ENCODE data around the gene DTX1. TPM values are rescaled to one million over a fixed set of nuclear protein-coding genes. Genes with fewer than 3 reads are reported as not detected.

DTX1 gene
- total and polyA plus RNA-seq, 2 donors (not counting 3 experiments of a cell fraction or from before 2014, with no cell fraction given) = 0.06 to 0.22 TPM

- Histone ChIP-seq H3K79me2 (ENCODE audit: control insufficient read depth, insufficient read depth, low read length) (no peaks in the 10 kb centered on the region), H3K9me3 (replicated peaks; ENCODE audit: control insufficient read depth, insufficient read depth, low read length) (no peaks in the 10 kb centered on the region), H3K4me1 (ENCODE audit: control insufficient read depth, extremely low read depth, insufficient read depth, low read length) (no peaks in the 10 kb centered on the region), H3K27me3 (ENCODE audit: control insufficient read depth in 2 of 2, insufficient read depth in 2 of 2, low read length in 2 of 2) (no peaks in the 10 kb centered on the region), H3K4me2 (ENCODE audit: insufficient read depth, low read length) (no peak overlapping the region), H3K9ac (replicated peaks; ENCODE audit: extremely low read depth, insufficient read depth, low read length) (no peak overlapping the region), H3K36me3 (ENCODE audit: control insufficient read depth in 2 of 2, extremely low read depth in 1 of 2, insufficient read depth in 2 of 2, low read length in 2 of 2) (no peaks in the 10 kb centered on the region), H3K9me1 (replicated peaks; ENCODE audit: control insufficient read depth, extremely low read depth, insufficient read depth, low read length) (no peaks in the 10 kb centered on the region), H3K27ac (ENCODE audit: insufficient read depth, low read depth, low read length) (no peak overlapping the region), H2AFZ (ENCODE audit: low read depth, low read length) (no peak overlapping the region), H3K4me3 (replicated peaks in 1 of 3; ENCODE audit: insufficient read depth in 1 of 3, low read depth in 1 of 3, low read length in 3 of 3) (no peak overlapping the region), H4K20me1 (replicated peaks; ENCODE audit: control insufficient read depth, extremely low read depth, insufficient read depth, low read length) (no peaks in the 10 kb centered on the region)
- dilution Hi-C loops (cut with MboI; ENCODE audit: extremely low pct_ligation_motif_present, low sequenced_read_pairs) (no loop called here), intact Hi-C loops (cut with micrococcal nuclease) (loop anchor here (1.0 to 5.0 kb wide), 4 partner anchors 50 to 198 kb away; no protein-coding TSS in a partner anchor)
- ChIA-PET POLR2A (interaction anchor here (0.6 kb wide), 1 partner anchor 33 kb away, joined by 6 read pairs; no protein-coding TSS in a partner anchor), CTCF (interaction anchor here (0.9 to 7.1 kb wide), 5 partner anchors 12 to 198 kb away, joined by 3 to 99 read pairs (median 6); partner anchors contain the start of gene OAS2)
- no peak for FAIRE-seq
- no TSS peak for BruUV-seq (replicated peaks)
- DNase-seq (ENCODE audit: low read depth, low spot score) = no peak
- TF ChIP-seq EZH2 (IDR thresholded peaks at IDR 0.05; ENCODE audit: borderline replicate concordance, low read depth, low read length, severe bottlenecking) (no peak), POLR2A (IDR thresholded peaks at IDR 0.05; ENCODE audit: low read depth, low read length) (no peak), JUN (IDR thresholded peaks at IDR 0.05; ENCODE audit: borderline replicate concordance, insufficient read depth, insufficient read length, low read depth) (no peak), GATA2 (IDR thresholded peaks at IDR 0.05; ENCODE audit: insufficient read depth, insufficient read length, low read depth, low read length) (no peak), FOS (IDR thresholded peaks at IDR 0.05; ENCODE audit: borderline replicate concordance, insufficient read depth, low read length) (no peak), CTCF (IDR thresholded peaks at IDR 0.05; ENCODE audit: extremely low read depth in 1 of 2, insufficient read depth in 1 of 2, low read depth in 1 of 2, low read length in 2 of 2) (no peak), MAX (IDR thresholded peaks at IDR 0.05; ENCODE audit: insufficient read depth, insufficient read length) (no peak)
Measured at GRCh38 chr12:113097716-113098440, 41.3 kb downstream of the DTX1 start.
